Measurements from ENCODE around the gene ASTN1. TPM values are rescaled to one million over a fixed set of nuclear protein-coding genes. Genes with fewer than 3 reads are reported as not detected.

ASTN1 gene
- total and polyA plus RNA-seq, 9 of the 15 experiments (the other 6 are each of a cell fraction or from before 2014, with no cell fraction given) = 0.05 to 0.22 (median 0.18) TPM

DNA sequence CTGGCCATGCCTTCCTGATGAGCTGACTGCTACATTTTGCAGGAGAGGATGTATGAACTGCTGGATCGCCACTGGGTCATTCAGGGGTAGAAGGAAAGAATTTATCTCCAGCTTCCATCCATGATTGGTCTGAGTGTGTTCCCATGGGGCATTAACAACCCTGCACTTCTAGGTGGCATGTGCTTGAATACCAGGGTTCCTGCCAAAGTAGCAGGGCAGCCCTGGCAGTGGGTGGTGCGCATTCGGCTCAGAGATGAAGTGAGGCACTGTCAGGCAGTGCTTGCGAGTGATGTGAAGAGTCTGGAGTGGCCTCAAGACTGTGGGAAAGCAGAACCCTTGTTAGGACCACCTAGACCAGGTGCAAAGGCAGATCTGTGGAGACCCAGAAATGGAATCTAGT, 294.9 kb downstream of the ASTN1 start:
- Histone ChIP-seq H3K4me1 (replicated peaks in 1 of 2; ENCODE audit: control insufficient read depth in 2 of 2, insufficient read depth in 2 of 2, low read length in 2 of 2) (peaks cover 0 to 3% of the 10 kb centered on the region in 2 experiments; a peak in 1 of 5 replicates), H3K4me3 (no peak overlapping the region), H3K9me1 (ENCODE audit: control insufficient read depth, insufficient read depth, low read length) (no peaks in the 10 kb centered on the region), H3K27ac (ENCODE audit: extremely low read depth, low read depth, low read length) (no peak overlapping the region), H3K9me3 (replicated peaks; ENCODE audit: control insufficient read depth, insufficient read depth, low read depth, low read length) (no peaks in the 10 kb centered on the region), H3K36me3 (ENCODE audit: control insufficient read depth, insufficient read depth, low read length) (no peaks in the 10 kb centered on the region), H3K79me2 (ENCODE audit: control insufficient read depth, insufficient read depth, low read length) (no peaks in the 10 kb centered on the region), H2AFZ (ENCODE audit: low read depth, low read length) (no peak overlapping the region), H4K20me1 (replicated peaks; ENCODE audit: control insufficient read depth, insufficient read depth, low read length) (no peaks in the 10 kb centered on the region), H3K9ac (ENCODE audit: insufficient read depth in 1 of 2, low read depth in 2 of 2, low read length in 2 of 2) (0 out of 4 replicates have a peak overlapping the region, but pooled peaks of 1 of the 2 experiments have one; percentile 18), H3K4me2 (ENCODE audit: insufficient read depth, low read length) (no peak overlapping the region), H3K27me3 (ENCODE audit: control insufficient read depth in 2 of 2, insufficient read depth in 2 of 2, low read length in 2 of 2) (no peaks in the 10 kb centered on the region)
- in situ Hi-C loops (cut with MboI) = no loop called here
- intact Hi-C loops (cut with micrococcal nuclease) = no loop called here
- ChIA-PET CTCF (ENCODE audit: low intra/inter-chr PET ratio) (no interaction called here), POLR2A (interaction anchor here (0.6 kb wide), 1 partner anchor 84 kb away, joined by 3 read pairs; no protein-coding TSS in a partner anchor)
- 66% methylated on average over 4 of the region's 4 CpGs for WGBS (ENCODE audit: insufficient coverage, low coverage, missing lambda C conversion rate)
- ATAC-seq (no peak), FAIRE-seq (no peak), DNase-seq (ENCODE audit: extremely low read depth in 1 of 4, low spot score in 3 of 4) (no peak)
- BruUV-seq (replicated peaks) = no TSS peak
- TF ChIP-seq, protein P1, sequence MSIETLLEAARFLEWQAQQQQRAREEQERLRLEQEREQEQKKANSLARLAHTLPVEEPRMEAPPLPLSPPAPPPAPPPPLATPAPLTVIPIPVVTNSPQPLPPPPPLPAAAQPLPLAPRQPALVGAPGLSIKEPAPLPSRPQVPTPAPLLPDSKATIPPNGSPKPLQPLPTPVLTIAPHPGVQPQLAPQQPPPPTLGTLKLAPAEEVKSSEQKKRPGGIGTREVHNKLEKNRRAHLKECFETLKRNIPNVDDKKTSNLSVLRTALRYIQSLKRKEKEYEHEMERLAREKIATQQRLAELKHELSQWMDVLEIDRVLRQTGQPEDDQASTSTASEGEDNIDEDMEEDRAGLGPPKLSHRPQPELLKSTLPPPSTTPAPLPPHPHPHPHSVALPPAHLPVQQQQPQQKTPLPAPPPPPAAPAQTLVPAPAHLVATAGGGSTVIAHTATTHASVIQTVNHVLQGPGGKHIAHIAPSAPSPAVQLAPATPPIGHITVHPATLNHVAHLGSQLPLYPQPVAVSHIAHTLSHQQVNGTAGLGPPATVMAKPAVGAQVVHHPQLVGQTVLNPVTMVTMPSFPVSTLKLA (conservative IDR thresholded peaks at IDR 0.05) = no peak
- TF ChIP-seq, protein P2, sequence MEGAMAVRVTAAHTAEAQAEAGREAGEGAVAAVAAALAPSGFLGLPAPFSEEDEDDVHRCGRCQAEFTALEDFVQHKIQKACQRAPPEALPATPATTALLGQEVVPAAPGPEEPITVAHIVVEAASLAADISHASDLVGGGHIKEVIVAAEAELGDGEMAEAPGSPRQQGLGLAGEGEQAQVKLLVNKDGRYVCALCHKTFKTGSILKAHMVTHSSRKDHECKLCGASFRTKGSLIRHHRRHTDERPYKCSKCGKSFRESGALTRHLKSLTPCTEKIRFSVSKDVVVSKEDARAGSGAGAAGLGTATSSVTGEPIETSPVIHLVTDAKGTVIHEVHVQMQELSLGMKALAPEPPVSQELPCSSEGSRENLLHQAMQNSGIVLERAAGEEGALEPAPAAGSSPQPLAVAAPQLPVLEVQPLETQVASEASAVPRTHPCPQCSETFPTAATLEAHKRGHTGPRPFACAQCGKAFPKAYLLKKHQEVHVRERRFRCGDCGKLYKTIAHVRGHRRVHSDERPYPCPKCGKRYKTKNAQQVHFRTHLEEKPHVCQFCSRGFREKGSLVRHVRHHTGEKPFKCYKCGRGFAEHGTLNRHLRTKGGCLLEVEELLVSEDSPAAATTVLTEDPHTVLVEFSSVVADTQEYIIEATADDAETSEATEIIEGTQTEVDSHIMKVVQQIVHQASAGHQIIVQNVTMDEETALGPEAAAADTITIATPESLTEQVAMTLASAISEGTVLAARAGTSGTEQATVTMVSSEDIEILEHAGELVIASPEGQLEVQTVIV (CRISPR knock-in tag; IDR thresholded peaks at IDR 0.05; ENCODE audit: borderline replicate concordance) = no peak
- TF ChIP-seq SNRNP70 (optimal IDR thresholded peaks at IDR 0.05; ENCODE audit: low read depth, low read length) = no peak
- no peak for TF ChIP-seq RAD51 (IDR thresholded peaks at IDR 0.05; ENCODE audit: borderline replicate concordance, low read depth)
- TF ChIP-seq, protein P3, sequence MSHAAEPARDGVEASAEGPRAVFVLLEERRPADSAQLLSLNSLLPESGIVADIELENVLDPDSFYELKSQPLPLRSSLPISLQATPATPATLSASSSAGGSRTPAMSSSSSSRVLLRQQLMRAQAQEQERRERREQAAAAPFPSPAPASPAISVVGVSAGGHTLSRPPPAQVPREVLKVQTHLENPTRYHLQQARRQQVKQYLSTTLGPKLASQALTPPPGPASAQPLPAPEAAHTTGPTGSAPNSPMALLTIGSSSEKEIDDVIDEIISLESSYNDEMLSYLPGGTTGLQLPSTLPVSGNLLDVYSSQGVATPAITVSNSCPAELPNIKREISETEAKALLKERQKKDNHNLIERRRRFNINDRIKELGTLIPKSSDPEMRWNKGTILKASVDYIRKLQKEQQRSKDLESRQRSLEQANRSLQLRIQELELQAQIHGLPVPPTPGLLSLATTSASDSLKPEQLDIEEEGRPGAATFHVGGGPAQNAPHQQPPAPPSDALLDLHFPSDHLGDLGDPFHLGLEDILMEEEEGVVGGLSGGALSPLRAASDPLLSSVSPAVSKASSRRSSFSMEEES (CRISPR knock-in tag; IDR thresholded peaks at IDR 0.05) = no peak
- TF ChIP-seq, protein P4, sequence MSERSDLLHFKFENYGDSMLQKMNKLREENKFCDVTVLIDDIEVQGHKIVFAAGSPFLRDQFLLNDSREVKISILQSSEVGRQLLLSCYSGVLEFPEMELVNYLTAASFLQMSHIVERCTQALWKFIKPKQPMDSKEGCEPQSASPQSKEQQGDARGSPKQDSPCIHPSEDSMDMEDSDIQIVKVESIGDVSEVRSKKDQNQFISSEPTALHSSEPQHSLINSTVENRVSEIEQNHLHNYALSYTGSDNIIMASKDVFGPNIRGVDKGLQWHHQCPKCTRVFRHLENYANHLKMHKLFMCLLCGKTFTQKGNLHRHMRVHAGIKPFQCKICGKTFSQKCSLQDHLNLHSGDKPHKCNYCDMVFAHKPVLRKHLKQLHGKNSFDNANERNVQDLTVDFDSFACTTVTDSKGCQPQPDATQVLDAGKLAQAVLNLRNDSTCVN (CRISPR knock-in tag; IDR thresholded peaks at IDR 0.05) = no peak
- TF ChIP-seq ZNF561 (CRISPR knock-in tag; conservative IDR thresholded peaks at IDR 0.05) = no peak
- TF ChIP-seq, protein P5, sequence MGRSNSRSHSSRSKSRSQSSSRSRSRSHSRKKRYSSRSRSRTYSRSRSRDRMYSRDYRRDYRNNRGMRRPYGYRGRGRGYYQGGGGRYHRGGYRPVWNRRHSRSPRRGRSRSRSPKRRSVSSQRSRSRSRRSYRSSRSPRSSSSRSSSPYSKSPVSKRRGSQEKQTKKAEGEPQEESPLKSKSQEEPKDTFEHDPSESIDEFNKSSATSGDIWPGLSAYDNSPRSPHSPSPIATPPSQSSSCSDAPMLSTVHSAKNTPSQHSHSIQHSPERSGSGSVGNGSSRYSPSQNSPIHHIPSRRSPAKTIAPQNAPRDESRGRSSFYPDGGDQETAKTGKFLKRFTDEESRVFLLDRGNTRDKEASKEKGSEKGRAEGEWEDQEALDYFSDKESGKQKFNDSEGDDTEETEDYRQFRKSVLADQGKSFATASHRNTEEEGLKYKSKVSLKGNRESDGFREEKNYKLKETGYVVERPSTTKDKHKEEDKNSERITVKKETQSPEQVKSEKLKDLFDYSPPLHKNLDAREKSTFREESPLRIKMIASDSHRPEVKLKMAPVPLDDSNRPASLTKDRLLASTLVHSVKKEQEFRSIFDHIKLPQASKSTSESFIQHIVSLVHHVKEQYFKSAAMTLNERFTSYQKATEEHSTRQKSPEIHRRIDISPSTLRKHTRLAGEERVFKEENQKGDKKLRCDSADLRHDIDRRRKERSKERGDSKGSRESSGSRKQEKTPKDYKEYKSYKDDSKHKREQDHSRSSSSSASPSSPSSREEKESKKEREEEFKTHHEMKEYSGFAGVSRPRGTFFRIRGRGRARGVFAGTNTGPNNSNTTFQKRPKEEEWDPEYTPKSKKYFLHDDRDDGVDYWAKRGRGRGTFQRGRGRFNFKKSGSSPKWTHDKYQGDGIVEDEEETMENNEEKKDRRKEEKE (IDR thresholded peaks at IDR 0.05; ENCODE audit: borderline replicate concordance in 1 of 2, control insufficient read depth in 1 of 2, low read depth in 2 of 2, low read length in 1 of 2) = no peak
- no peak for TF ChIP-seq MTA2 (IDR thresholded peaks at IDR 0.05; ENCODE audit: low read depth)
- TF ChIP-seq RCOR1 (IDR thresholded peaks at IDR 0.05; ENCODE audit: borderline replicate concordance in 1 of 2, low read depth in 2 of 2, low read length in 2 of 2) = no peak
- no peak for TF ChIP-seq MCM7 (IDR thresholded peaks at IDR 0.05)
- TF ChIP-seq TBP (optimal IDR thresholded peaks at IDR 0.05; ENCODE audit: low read depth, low read length) = no peak

Measured in K562 (cell line).